ENCODE measurements around the gene CENPL. TPM values are rescaled to one million over a fixed set of nuclear protein-coding genes. Genes with fewer than 3 reads are reported as not detected.
"Not testable (repeated sequence)": the region's sequence is repeated elsewhere in the genome, so short reads cannot be mapped to it uniquely, and the experiment has no call there.

CENPL gene
- total RNA-seq, 4 donors from 2014 or later = 3.6 to 7.1 (median 5.8) TPM

DNA sequence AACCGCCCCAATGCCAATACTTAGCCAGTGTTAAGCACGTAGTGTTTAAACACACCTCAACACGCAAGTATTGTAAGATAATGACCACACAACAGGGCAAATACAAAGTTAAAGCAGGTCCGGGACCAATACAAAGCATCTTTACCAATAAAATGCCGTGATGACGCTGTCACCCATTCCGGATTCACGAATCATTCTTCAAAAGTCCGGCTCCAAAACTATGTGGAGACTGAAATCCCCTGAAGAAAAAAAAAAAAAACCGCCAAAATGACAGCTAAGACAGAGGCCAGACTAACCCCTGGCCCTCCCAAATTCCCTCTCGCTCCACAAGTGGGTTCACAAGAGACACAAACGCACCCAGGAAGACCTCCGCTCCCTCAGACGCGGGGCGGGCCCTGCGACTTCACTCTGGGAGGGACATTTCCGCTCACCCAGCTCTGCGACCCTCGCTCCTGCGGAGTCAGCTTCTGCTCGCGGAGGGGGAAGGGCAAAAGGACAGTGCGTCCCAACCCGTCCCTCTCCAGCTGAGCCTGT lies 835 bp downstream of the CENPL start:
- Histone ChIP-seq H3K4me1 (peaks cover 10 to 39% (median 24%) of the 10 kb centered on the region in 4 donors), H3K27me3 (no peaks in the 10 kb centered on the region), H3K4me3 (peak overlapping the region; percentile 80 to 86 (median 82)), H3K9me3 (no peaks in the 10 kb centered on the region), H3K36me3 (peaks cover 0 to 2% (median under 1%) of the 10 kb centered on the region in 4 donors), H3K27ac (replicated peaks in 1 of 4) (peak overlapping the region; percentile 90 to 95 (median 94))
- no peak for DNase-seq (ENCODE audit: extremely low spot score)
- WGBS = 0% methylated on average over 20 of the region's 25 CpGs
- TF ChIP-seq, protein P1, sequence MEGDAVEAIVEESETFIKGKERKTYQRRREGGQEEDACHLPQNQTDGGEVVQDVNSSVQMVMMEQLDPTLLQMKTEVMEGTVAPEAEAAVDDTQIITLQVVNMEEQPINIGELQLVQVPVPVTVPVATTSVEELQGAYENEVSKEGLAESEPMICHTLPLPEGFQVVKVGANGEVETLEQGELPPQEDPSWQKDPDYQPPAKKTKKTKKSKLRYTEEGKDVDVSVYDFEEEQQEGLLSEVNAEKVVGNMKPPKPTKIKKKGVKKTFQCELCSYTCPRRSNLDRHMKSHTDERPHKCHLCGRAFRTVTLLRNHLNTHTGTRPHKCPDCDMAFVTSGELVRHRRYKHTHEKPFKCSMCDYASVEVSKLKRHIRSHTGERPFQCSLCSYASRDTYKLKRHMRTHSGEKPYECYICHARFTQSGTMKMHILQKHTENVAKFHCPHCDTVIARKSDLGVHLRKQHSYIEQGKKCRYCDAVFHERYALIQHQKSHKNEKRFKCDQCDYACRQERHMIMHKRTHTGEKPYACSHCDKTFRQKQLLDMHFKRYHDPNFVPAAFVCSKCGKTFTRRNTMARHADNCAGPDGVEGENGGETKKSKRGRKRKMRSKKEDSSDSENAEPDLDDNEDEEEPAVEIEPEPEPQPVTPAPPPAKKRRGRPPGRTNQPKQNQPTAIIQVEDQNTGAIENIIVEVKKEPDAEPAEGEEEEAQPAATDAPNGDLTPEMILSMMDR (IDR thresholded peaks at IDR 0.05) = no peak
- TF ChIP-seq POLR2A (IDR thresholded peaks at IDR 0.05; ENCODE audit: low read depth) (no peak), POLR2AphosphoS5 (IDR thresholded peaks at IDR 0.05) (no peak), EP300 (IDR thresholded peaks at IDR 0.05) (no peak)
- intact Hi-C loops (cut with DNase I) = loop anchor here (2.0 to 10.0 kb wide), 2 partner anchors 43 to 1079 kb away; partner anchors contain the start of gene GAS5

DNA sequence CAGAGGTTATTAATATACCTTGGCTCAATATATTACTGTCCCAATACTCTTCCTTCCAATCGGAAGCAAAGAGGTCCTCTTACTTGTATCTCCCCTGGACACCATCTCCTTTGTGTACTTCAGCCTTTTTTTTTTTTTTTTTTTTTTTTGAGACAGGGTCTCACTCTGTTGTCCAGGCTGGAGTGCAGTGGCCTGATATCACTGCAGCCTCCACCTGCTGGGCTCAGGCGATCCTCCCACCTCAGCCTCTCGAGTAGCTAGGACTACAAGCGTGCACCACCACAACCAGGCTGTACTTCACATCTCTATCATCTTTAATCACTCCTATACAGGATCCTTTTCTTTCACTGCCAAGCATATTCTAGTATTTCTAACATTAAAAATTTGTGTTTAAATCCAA lies 3.0 kb downstream of the CENPL start:
- Histone ChIP-seq H3K4me3 (no peak overlapping the region), H3K27me3 (no peaks in the 10 kb centered on the region), H3K9me3 (no peaks in the 10 kb centered on the region), H3K36me3 (peaks cover 0 to 9% (median 2%) of the 10 kb centered on the region in 4 donors), H3K27ac (replicated peaks in 1 of 4) (no peak overlapping the region), H3K4me1 (peaks cover 10 to 30% (median 24%) of the 10 kb centered on the region in 4 donors)
- TF ChIP-seq POLR2AphosphoS5 (IDR thresholded peaks at IDR 0.05) (no peak), EP300 (IDR thresholded peaks at IDR 0.05) (no peak), POLR2A (IDR thresholded peaks at IDR 0.05; ENCODE audit: low read depth) (no peak)
- TF ChIP-seq, protein P1 (IDR thresholded peaks at IDR 0.05) = no peak
- no peak for DNase-seq (ENCODE audit: extremely low spot score)
- 94% methylated on average over 4 of the region's 4 CpGs for WGBS
- intact Hi-C loops (cut with DNase I) = loop anchor here (10.0 kb wide), 1 partner anchor 1077 kb away; no protein-coding TSS in a partner anchor

DNA sequence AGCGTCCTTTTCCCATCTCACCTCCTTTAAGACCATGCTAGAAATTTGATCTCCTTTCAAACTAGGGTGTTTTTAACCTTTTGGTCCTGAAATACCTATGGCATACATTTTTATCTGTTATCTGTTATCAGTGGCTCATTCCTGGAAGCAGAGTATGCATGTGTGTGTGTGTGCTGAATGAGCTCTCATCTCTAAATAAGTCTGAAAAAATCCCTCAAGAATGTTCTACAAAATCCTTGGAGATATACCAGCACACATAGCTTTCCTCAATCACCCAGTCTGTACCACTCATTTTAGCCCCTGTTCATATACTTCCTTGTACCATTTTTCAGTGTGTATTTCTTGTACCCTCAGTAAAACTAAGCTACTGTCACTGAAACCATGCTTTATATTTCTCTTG lies 6.2 kb downstream of the CENPL start:
- intact Hi-C loops (cut with DNase I) = no loop called here
- Histone ChIP-seq H3K4me1 (peaks cover 3 to 9% (median 7%) of the 10 kb centered on the region in 4 donors), H3K9me3 (no peaks in the 10 kb centered on the region), H3K36me3 (peaks cover 0 to 9% (median 2%) of the 10 kb centered on the region in 4 donors), H3K27me3 (no peaks in the 10 kb centered on the region), H3K27ac (replicated peaks in 1 of 4) (no peak overlapping the region), H3K4me3 (no peak overlapping the region)
- WGBS = 88% methylated on average over 1 of the region's 1 CpG
- TF ChIP-seq POLR2AphosphoS5 (IDR thresholded peaks at IDR 0.05) (no peak), POLR2A (IDR thresholded peaks at IDR 0.05; ENCODE audit: low read depth) (no peak), EP300 (IDR thresholded peaks at IDR 0.05) (no peak)
- TF ChIP-seq, protein P1 (IDR thresholded peaks at IDR 0.05) = no peak
- DNase-seq (ENCODE audit: extremely low spot score) = no peak

- H3K27ac ChIP-seq (replicated peaks in 1 of 4); H3K4me3 ChIP-seq; intact Hi-C loops (cut with DNase I); DNase-seq (ENCODE audit: extremely low spot score); H3K4me1 ChIP-seq; H3K27me3 ChIP-seq; H3K9me3 ChIP-seq: not testable (repeated sequence)
- WGBS = 94% methylated on average over 5 of the region's 5 CpGs
- H3K36me3 ChIP-seq = peaks cover 0 to 24% (median 17%) of the 10 kb centered on the region in 4 donors
These were observed 11.0 kb downstream of the CENPL start for GRCh38 chr1:173813654-173814053.

DNA sequence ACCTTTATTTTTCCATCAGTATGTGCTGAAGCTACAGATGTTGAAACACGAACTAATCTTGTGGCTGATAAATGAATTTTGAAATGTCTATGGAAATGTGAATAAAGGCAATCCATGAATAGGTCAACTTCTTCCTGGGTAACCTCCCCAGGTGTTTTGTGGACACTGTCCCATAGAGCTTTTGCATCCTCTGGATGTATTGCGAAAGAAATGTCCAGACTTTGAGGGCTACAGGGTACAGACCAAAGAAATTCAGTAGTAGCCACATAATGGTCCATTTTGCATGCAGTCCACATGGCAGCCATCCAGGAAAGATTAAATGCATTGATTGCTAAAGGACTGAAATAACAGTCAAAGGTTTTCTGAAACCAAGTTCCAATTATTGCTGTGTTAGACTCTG lies 21.7 kb downstream of the CENPL start:
- H3K36me3 ChIP-seq = peaks cover 0 to 34% (median 17%) of the 10 kb centered on the region in 4 donors

DNA sequence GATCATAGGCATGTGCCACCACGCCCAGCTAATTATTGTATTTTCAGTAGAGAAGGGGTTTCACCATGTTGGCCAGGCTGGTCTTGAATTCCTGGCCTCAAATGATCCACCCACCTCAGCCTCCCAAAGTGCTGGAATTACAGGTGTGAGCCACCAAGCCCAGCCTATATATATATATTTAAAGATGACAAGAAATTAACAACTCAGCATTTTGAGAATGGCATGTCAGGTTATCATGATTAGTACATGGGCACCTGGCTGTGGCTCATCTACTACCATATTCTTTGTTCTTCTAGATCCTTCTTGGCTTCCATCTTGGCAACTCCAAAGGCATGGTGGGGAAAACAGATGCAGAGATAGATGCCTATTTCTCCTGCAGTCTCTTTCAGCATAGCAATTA lies 24.7 kb downstream of the CENPL start:
- DNase-seq (ENCODE audit: extremely low spot score); H3K4me1 ChIP-seq; H3K27ac ChIP-seq (replicated peaks in 1 of 4); H3K9me3 ChIP-seq; H3K4me3 ChIP-seq; H3K27me3 ChIP-seq; intact Hi-C loops (cut with DNase I): not testable (repeated sequence)
- peaks cover 0 to 19% (median 13%) of the 10 kb centered on the region in 4 donors for H3K36me3 ChIP-seq
- WGBS = 95% methylated on average over 1 of the region's 1 CpG

More for the DNA sequence above, 21.7 kb downstream of the CENPL start:
- intact Hi-C loops (cut with DNase I) = no loop called here
- 93% methylated on average over 2 of the region's 2 CpGs for WGBS
- no peaks in the 10 kb centered on the region for H3K27me3 ChIP-seq
- TF ChIP-seq EP300 (IDR thresholded peaks at IDR 0.05) (no peak), POLR2AphosphoS5 (IDR thresholded peaks at IDR 0.05) (no peak), POLR2A (IDR thresholded peaks at IDR 0.05; ENCODE audit: low read depth) (no peak)
- TF ChIP-seq, protein P1 (IDR thresholded peaks at IDR 0.05) = no peak
- H3K27ac ChIP-seq (replicated peaks in 1 of 4) = no peak overlapping the region
- H3K4me1 ChIP-seq = no peaks in the 10 kb centered on the region
- H3K9me3 ChIP-seq = no peaks in the 10 kb centered on the region
- DNase-seq (ENCODE audit: extremely low spot score) = no peak
- no peak overlapping the region for H3K4me3 ChIP-seq
